MV-4-11 (cell line): ENCODE data around the gene IGF2.
"Not testable (repeated sequence)": the region's sequence is repeated elsewhere in the genome, so short reads cannot be mapped to it uniquely, and the experiment has no call there.

Source experiments
- DNase-seq: peaks from one replicate; lab custom pipeline; 2025; lab: John Stamatoyannopoulos, UW

Gene IGF2

GRCh38 chr11:2139123-2139521 is at the start of gene IGF2:
Gene IGF2 (minus strand): TSS chr11:2139389. CDS start chr11:2135523, 3,866 bp downstream.
- no peak for DNase-seq

- peak; percentile 23 for DNase-seq
Observed at GRCh38 chr11:2188745-2189144, 49.6 kb upstream of the IGF2 start.

- DNase-seq, result no peak
Observed at GRCh38 chr11:2187280-2187707, 48.1 kb upstream of the IGF2 start.

- DNase-seq, result peak; percentile 25
Observed at GRCh38 chr11:2186669-2187279, 47.6 kb upstream of the IGF2 start.

GRCh38 chr11:2185324-2186085 is 46.3 kb upstream of the IGF2 start:
- DNase-seq, result no peak

GRCh38 chr11:2182692-2183474 is 43.7 kb upstream of the IGF2 start:
- DNase-seq, result no peak

GRCh38 chr11:2182075-2182474 is 42.9 kb upstream of the IGF2 start:
- no peak for DNase-seq

- no peak for DNase-seq
Observed at GRCh38 chr11:2180789-2181370, 41.7 kb upstream of the IGF2 start.

GRCh38 chr11:2180347-2180746 is 41.2 kb upstream of the IGF2 start:
- no peak for DNase-seq

- DNase-seq, result no peak
Observed at GRCh38 chr11:2179516-2179915, 40.3 kb upstream of the IGF2 start.

- DNase-seq, result no peak
Observed at GRCh38 chr11:2178906-2179494, 39.8 kb upstream of the IGF2 start.

- not testable (repeated sequence) for DNase-seq
Observed at GRCh38 chr11:2178055-2178773, 39.0 kb upstream of the IGF2 start.

- no peak for DNase-seq
Observed at GRCh38 chr11:2177076-2177475, 37.9 kb upstream of the IGF2 start.

- no peak for DNase-seq
Observed at GRCh38 chr11:2176389-2176900, 37.3 kb upstream of the IGF2 start.

- DNase-seq, result no peak
Observed at GRCh38 chr11:2175659-2176058, 36.5 kb upstream of the IGF2 start.

- no peak for DNase-seq
Observed at GRCh38 chr11:2174361-2174760, 35.2 kb upstream of the IGF2 start.

GRCh38 chr11:2173761-2174160 is 34.6 kb upstream of the IGF2 start:
- no peak for DNase-seq

- no peak for DNase-seq
Observed at GRCh38 chr11:2173150-2173693, 34.0 kb upstream of the IGF2 start.

GRCh38 chr11:2172676-2173075 is 33.5 kb upstream of the IGF2 start:
- DNase-seq, result no peak

- DNase-seq, result no peak
Observed at GRCh38 chr11:2171591-2172003, 32.4 kb upstream of the IGF2 start, which contains the start of gene TH. Gene TH (minus strand): TSS chr11:2171815. CDS start chr11:2171786, 29 bp downstream.
